Stimulated activated CD4-positive, alpha-beta T cell treated with anti-CD3 and anti-CD28 coated beads, Interleukin-12 subunit alpha, Interleukin-12 subunit beta, amount 100 ng/mL, for 24 hours (primary cell): ENCODE results near the gene NR2C1.
"Not testable (repeated sequence)": the region's sequence is repeated elsewhere in the genome, so short reads cannot be mapped to it uniquely, and the experiment has no call there.

Experiments
- DNase-seq, 2 experiments: peaks; one replicate each; pipeline ENCODE4 v3.0.0-alpha.2; 2020; ENCODE audit warnings: low read depth in 2 of 2

Gene NR2C1

GRCh38 chr12:95072900-95073697 is at the start of gene NR2C1:
NR2C1 (minus strand) TSS chr12:95073618; CDS start chr12:95067384, 6,234 bp downstream.
- peak; percentile 22 to 85 for DNase-seq

DNA sequence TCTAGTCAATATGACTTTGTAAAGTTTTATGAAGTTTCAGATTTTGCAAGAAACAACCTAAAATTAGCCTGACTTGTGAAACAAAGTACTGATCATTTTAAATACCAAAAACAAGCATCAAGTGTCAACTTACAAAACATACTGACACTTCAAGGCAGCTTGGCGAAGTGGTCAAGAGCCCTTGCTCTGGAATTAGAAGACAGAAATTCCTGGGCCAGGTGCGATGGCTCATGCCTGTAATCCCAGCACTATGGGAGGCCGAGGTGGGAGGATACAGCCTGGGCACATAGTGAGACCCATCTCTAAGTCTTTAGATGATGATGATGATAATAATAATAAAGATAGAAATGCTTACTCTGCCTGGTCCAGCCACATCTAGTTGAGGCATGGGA is 45.4 kb upstream of the NR2C1 start:
- DNase-seq = no peak

DNA sequence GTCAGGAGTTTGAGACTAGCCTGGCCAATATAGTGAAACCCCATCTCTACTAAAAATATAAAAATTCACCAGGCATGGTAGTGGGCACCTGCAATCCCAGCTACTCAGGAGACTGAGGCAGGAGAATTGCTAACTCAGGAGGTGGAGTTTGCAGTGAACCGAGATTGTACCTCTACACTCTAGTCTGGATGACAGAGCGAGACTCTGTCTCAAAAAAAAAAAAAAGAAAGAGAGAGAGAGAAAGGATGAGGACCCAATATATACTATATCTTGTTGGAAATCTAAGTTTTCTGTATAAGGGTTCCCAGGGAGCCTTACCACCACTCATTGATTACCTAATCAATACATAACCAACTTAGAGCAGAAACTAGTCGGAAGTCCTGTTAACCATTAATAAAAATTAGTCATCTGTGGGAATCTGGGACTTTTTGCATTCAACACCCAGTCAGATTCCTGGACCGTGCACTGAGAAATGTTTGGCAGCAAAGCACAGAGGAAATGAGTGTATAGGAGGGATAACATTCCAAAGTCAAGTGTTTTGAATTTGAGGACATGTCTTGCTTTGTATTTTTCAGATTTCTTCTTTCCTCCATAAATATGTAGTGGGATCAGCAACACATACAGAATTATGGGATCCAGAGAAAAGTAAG is 44.8 kb upstream of the NR2C1 start:
- DNase-seq = no peak

- DNase-seq = peak; percentile 14 to 35
Observed at GRCh38 chr12:95117178-95117599, 43.8 kb upstream of the NR2C1 start.

DNA sequence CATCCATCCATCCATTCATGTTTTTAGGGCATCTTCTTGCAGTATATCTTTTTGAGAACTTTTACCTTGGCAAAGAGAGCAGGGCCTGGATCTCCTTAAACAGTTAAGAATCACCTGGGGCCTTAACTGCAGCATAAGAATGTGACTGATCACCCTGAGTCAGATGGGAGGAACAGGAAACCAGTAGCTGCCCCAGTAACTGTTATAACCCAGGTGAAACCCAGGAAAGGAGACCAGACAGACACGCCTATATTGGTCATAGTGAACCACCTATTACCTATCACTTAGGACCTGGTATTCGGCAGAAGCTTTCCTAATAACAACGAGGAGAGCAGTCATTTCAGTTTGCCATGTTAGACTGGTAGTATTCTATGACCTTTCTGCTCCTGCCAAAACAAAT is 43.4 kb upstream of the NR2C1 start:
- no peak for DNase-seq

DNA sequence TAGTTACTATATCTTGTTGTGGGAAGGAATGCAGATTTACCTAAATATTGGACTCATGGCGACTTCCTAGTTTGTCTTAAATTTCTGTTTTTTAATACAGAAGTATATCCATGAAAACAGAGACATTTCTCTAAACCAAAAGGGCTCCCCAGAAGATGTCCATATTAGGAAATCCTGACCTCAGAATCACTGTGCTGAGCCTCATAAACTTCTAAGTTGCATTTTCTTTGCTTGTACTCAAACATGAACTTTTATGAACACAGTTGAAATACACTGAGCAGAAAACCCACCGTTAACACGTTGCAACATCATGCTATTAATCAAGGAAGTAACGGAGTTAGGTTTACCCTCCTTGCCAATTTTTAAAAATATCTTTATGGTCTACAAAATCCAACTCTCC is 42.9 kb upstream of the NR2C1 start:
- no peak for DNase-seq

DNA sequence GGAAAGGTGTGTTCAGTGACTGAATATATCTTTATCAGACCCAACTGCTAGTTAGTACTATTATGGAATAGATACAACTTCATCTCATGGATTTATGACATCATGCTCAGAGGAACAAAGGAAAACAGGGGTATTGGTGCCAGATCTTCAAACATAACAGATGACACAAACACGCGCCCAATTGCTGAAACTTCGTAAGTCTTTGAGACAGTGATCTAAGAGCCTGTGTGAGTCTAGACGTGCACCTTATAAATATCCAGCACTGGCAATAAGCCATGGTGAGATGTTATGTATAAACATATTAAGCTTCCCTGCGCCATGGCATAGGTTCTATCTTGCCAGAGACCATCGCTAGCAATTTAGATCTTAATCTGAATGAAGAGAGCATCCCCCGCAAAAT is 42.2 kb upstream of the NR2C1 start:
- DNase-seq = no peak

DNA sequence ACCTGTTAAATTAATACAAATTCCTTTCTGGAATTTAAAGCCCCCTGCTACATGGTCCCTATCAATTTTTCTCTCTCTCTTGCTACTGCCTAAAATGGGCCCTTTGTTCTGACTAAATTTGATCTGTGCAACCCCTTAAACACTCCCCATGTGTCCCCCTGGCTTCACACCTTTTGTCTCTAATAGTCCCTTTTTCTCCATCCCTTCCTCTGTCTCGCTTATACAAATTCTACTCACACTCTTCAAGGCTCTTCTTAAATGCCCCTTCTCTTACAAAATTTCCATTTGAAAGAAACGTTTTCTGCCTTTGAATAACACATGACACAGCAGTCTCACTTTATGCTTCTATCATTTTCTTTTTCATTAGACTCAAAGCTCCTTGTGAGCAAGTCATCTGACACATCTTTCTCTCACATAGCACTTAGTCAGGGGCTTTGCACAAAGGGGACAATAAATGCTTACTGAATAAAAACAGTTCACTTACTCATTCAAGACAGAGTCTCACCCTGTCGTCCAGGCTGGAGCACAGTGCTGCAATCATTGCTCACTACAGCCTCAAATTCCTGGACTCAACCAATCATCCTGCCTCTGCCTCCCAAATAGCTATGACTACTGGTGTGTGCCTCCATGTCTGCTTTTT is 41.5 kb upstream of the NR2C1 start:
- DNase-seq = no peak

DNA sequence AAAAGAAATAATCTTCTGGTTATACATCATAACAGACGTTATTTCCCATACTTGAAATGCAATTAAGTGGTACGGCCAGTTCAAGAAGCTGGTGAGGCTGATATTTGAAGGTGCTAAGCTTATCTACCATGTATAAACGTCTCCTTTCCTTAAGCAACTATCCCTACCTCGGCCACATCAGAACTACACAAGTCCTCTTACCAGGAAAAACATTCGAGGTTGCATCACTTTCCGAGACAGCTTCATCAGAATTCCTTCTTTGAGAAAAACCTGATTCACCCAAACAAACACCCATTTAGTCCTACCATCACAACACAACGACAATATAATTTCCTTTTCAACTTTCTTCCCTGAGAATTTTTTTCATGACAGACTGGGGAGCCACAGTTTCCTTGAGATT is 33.9 kb upstream of the NR2C1 start:
- no peak for DNase-seq

DNA sequence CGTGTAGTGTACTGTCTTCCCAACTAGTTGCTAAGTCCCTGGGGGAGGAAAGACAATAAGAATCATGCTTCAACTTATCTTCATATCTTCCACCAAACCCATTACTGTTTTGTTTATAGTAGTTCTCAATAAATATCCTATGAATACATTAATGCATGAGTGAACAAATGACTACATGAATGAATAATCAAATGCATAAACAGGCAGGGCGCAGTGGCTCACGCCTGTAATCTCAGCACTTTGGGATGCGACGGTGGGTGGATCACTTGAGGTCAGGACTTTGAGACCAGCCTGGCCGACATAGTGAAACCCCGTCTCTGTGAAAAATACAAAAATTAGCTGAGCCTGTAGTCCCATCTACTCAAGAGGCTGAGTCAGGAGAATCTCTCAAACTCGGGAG is 32.1 kb upstream of the NR2C1 start:
- DNase-seq = no peak

GRCh38 chr12:95104919-95105452 is 31.6 kb upstream of the NR2C1 start:
- no peak for DNase-seq

GRCh38 chr12:95102916-95103671 is 29.7 kb upstream of the NR2C1 start:
- DNase-seq = peak; percentile 2 to 23

DNA sequence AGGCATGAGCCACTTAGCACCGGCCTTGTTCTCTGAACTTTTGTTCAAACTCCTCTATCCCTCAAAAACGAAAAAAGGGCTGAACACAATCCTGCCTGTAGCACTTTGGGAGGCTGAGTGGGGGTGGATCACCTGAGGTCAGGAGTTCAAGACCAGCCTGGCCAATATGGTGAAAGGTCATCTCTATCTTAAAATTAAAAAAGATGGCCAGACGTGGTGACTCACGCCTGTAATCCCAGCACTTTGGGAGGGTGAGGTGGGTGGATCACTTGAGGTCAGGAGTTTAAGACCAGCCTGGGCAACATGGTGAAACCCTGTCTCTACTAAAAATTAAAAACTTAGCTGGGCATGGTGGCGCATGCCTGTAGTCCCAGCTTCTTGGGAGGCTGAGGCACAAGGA is 28.5 kb upstream of the NR2C1 start:
- DNase-seq = not testable (repeated sequence)

GRCh38 chr12:95100264-95101190 is 27.1 kb upstream of the NR2C1 start:
- DNase-seq = no peak

DNA sequence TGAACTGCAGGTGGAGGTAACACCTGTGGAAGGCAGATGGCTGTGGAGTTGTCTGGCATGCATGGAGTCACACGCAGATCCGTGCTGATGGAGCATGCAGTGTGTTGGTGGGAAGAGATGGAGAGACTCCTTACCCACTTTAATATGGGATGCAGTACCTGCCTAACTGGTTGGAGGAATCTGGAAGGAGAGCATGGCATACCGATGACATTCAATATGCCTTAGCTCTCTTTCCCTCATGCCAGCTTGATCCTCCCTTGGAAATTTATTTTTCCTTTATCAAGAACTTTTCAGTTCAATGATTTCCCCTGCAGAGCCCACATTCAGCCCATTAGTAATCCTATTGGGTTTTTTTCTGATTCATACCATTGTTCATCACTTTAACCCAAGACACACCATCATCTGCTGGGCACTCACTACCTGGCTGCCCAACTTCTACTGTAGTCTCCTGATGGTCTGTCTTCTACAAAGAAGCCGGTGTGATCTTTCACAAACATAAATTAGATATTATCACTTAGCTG is 25.9 kb upstream of the NR2C1 start:
- DNase-seq = no peak

- DNase-seq = no peak
Observed at GRCh38 chr12:95096852-95097251, 23.4 kb upstream of the NR2C1 start.

- no peak for DNase-seq
Observed at GRCh38 chr12:95096378-95096777, 23.0 kb upstream of the NR2C1 start.

DNA sequence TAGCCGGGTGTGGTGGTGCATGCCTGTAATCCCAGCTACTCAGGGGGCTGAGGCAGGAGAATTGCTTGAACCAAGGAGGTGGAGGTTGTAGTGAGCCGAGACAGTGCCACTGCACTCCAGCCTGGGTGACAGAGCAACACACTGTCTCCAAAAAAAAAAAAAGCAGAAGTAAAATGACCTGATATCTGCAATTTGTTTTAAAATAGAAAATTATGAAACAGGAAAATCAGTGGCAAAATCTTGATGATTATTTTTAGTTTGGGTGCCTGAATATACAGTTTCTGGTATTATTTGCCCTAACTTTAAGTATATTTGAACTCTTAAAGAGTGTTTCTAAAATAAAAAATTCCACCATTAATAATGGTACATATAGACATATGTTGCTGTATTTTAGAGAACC is 22.4 kb upstream of the NR2C1 start:
- not testable (repeated sequence) for DNase-seq

GRCh38 chr12:95089462-95089861 is 16.0 kb upstream of the NR2C1 start:
- DNase-seq = no peak

DNA sequence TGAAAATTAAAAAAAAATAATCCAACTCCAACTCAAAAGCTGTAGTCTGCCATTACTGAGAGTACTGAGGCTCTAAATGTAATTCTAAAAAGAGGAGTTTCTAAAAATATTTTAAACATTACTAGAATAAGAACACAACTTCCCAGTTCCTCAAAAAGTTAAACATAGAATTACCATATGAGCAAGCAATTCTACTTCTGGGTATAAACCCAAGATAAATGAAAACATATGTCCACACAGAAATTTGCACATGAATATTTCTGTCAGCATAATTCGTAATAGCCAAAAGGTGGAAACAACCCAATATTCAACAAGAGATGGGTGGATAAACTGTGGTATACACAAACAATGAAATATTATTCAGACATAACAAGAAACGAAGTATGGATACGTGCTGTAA is 15.0 kb upstream of the NR2C1 start:
- DNase-seq = no peak

DNA sequence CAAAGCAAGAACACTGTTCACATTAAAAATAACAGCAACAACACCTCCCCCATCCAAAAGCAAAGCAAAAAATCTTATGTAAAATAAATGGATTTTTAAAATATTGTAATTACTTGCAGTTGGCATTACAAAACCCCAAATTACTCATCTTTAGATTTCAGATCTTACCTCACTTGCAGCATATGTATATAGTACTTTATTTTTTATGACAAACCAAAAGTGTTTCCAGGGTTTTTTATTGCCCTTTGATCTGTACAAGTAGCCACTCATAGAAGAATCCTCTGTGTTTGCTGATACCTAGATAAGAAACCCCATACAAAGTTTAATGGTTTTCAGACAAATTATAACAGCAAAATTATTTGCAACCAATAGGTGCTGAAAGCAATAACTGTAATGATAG is 12.2 kb upstream of the NR2C1 start:
- no peak for DNase-seq
